GM18868 (cell line): ENCODE data around the gene E2F8.

Experiments used
- ATAC-seq: cut with Tn5 transposase; IDR thresholded peaks from one replicate; pipeline ENCODE4 v1.9.1; 2021; ENCODE audit warnings: mild to moderate bottlenecking, moderate library complexity; ENCODE audit not compliant: unreplicated experiment

Gene E2F8

GRCh38 chr11:19220903-19221724 lies 19.6 kb downstream of the E2F8 start:
- ATAC-seq: no peak

- ATAC-seq: no peak
Measured at GRCh38 chr11:19218786-19219460, 21.8 kb downstream of the E2F8 start.

DNA sequence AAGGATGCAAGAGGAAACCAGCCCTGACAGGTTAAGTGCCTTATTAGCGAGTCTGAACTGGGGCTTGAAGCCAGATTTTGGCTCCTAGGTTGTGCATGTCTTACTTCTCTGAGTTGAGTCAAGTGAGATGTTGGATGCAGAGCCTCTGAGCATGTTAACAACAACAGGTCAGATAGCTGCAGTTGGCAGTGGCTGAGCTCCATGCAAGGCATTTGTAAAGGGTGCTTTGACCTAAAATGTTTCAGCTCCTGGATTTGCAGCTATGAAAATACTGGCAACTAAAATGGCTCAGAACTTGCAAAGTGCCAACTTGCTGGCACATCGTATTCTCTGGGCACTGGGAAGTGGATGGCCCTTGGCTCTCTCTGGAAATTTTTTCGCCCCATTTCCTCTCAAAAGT lies 22.5 kb downstream of the E2F8 start:
- no peak for ATAC-seq

GRCh38 chr11:19216709-19217374 lies 23.9 kb downstream of the E2F8 start:
- no peak for ATAC-seq

DNA sequence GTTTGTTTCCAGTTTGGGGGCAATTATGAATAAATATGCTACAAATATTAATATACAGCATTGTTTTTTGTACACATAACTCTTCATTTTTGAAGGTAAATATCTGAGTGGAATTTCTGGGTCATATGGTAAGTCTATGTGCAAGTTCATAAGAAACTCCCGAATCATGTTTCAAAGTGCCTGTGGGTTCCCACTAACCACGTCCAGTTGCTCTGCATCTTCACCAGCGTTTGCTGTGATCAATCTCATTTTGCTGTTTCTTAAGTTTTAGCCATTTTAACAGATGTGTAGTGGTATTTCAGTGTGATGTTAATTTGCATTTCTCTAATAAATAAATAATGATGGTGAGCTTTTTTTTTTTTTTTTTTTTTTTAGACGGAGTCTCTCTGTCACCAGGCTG lies 24.7 kb downstream of the E2F8 start:
- no peak for ATAC-seq

DNA sequence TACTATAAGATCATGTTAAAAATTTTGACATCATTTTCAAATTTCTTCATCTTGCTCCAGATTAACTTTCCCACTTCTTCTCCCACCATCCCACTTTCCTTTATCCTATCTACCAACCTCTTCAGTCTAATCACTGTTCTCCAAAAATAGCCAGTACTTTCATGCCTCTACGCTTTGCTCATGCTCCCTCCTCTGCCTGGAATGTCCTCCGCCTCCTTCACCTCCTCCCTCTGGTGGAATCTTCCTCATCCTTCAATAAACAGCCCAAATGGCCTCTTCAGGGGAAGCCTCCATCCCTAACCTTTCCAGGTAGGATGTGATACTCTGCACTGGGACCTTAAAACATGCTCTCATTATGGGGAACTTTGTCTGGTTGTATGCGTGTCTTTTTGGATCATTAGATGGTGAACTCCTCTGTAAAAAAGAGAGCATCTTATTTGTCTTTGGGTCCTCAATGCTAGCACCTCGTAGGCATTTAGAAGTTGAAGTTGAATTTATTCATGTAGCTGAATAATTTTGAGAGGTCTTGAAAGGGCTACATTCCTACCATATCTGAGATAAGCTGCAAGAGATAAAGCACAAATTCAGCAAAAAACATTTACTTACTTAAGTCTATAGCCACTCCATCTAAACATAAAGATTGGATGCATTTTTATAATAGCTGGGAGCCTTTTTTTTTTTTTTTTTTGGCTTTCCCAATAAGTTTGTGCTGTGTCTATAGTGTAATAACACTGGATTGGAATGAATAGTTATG lies 31.0 kb downstream of the E2F8 start:
- ATAC-seq: no peak

DNA sequence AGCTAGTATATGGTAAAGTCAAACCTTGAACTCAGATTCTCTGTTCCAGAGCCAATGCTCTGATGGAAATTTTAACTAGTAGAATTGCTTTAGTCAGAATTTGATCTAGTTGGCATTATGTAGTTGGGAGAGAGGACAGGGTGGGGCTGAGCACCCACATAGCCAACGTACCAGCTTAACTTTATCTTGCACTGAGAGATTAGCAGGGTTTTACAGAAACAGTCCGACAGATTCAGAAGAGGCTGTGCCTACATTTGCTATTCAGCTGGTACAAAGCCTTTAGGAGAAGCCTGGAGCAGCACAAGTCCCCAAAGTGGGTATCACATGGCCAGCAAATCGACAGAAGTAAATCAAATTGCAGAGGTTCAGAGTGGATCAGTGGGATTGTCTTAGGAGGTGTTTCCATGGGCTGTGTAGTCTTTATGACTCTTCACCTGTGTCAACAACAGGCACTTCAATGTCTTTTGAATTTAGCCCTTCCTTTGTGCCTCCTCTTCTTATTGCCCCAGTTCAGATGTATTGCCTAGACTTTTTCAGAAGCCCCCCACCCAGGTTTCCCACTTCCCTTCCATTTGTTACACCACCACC lies 31.7 kb downstream of the E2F8 start:
- no peak for ATAC-seq

DNA sequence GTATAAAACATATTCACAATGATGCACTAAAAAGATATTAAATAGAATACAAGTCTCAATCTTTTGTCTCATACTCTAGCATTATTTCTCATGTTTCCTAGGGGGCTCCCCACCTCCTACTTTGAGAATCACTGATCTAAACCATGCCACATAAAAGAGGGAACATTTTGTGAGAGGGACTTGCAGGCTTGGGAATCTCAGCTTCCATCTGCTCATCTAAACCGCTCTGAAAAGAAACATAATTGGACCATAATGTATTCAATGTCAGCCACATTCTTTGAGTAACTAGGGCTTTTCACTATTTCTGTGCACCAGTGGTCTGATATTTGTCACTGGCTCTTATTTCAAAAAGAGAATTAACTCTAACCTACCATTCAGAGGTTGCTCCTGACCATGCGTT lies 32.6 kb downstream of the E2F8 start:
- no peak for ATAC-seq

DNA sequence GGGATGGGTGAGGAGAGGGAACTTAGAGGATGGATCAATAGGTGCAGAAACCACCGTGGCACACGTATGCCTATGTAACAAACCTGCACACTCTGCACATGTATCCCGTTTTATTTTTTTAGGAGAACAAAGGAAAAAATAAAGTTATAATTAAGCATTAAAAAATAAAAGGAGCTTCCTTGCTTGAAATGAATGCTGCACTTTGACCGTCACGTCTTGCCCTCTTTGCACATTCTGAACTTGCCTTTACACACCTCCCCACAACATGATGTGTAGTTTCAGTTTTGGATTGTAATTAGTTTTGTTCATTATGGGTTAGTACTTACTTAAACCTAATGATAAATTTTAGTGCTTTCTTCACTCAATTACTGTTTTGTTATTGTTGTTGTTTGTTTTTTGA lies 35.9 kb downstream of the E2F8 start:
- no peak for ATAC-seq

DNA sequence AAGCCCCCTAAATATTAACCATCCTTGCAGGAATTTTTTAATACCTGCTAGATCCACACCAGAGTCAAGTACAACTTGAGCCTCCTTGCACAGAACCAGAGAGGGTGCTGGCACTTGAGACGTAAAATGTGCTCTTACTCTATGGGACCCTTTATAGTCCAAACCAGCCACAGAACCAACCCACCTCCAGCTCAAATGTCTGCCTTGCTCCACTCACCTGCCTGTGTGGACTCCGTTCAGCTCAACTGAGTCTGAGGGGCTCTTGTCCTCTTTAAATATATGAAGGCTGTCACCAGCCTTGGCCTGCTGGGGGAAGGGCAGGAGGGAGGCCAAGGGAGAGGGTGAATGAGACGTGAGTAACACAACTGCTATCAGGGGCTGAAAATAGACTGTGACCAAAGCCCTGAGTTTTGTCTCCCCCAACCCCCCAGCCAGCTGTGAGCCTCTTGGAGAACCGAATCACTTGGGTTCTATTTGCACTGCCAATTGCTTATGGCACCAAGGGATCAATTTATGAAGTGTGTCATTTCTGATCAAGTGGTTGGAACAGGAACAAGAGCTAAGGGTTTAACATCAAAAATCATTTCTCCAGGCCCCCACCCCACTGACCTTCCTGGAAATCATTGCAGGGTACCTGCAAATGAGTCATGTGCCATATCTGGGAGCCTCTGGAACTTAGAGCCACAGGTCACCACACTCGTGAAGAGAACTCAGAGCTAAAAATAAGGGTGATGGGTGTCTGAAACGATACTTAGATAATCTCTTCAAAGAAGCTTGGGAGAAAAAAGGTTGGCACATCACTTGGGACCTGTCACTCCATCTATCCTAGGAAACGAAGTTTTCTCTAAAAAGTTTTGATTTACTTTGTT lies 38.8 kb downstream of the E2F8 start, which contains the start of gene CSRP3:
Gene CSRP3, minus strand, starts transcription at position 247 of the 869 bp plus-strand sequence. CDS start 9,535 bp downstream, outside the sequence.
- no peak for ATAC-seq

DNA sequence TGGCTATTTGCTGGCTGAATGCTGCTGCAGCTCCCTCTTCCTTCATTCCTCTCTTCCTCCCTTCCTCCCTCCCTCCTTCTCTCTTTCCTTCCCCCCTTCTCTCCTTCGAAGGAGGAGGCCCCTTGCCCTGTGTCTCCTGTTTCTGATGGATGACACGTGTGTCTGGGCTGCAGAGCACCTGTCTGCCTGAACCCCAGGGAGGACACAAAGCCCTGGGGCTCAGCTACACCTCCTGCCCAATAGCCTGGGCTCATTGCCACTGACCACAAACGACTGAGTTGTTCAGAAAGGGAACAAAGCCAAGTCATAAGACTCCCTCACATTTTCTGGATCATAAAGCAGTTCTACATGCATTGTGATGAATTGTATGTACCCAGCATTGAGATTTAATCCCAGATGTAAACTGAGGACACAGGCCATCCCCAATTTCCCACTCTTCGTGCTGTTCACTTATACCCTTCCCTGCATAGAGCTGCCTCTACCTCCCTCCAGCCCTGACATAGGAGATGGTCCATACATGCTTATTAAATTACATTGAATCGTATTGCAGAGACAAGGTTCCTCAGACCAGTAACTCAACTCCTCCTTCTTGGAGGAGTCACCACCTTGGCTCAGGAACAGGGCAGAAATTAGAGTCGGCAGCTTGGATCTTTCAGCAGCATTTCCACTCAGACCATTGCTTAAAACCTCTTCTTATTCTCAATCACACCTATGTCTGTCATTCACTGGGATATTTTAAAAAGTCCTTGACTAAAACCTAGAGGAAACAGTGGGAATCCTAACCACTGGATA lies 40.1 kb downstream of the E2F8 start:
- no peak for ATAC-seq

DNA sequence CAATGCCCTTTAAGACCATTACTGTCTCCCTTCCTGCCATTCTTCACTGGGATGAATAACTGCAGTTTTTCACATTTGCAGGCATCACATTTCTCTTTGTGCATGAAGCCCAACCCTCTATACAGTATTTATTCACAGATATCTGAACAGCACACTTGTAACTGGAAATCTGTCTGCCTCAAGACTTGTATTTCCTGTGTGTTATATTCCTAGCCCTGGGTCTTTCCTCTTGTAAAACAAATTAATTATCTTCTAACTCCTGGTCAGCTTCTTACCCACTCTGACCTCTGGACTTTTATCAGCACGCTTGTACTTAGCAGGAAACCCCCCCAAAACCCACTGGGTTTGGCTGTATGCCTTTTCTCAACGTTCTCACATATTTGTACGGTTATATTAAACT lies 41.0 kb downstream of the E2F8 start:
- ATAC-seq: no peak

GRCh38 chr11:19199048-19199447 lies 41.7 kb downstream of the E2F8 start:
- no peak for ATAC-seq

GRCh38 chr11:19196432-19196831 lies 44.3 kb downstream of the E2F8 start:
- ATAC-seq: no peak

DNA sequence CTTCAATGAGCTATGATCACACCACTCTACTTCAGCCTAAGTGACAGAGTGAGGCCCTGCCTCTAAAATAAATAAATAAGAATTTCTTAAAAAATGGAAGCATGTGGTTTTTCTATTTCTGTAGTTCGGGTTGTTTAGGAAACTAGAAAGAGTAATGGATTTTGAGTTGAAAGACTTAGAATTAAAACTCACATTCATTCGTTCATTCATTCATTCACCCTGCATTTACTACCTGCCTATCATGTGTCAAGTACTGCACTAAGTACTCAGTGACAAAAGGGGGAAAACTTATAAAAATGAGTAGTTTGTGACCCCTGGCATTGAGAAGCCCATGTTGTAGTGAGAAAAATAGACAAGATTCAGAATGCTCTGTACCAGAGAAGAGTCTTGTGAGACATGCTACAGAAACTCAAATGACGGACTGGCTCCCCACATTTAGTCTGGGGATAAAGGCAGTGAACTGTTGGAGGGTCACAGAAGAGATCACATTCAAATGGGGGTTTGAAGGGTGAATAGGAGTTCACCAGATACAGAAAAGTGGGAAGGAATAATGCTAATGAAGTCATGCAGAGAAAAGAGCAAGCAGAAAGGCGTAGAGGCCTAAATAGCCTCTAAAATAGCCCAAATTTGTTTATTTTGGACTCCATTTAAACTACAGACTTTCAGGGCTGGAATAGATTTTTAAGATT lies 46.0 kb downstream of the E2F8 start:
- no peak for ATAC-seq

DNA sequence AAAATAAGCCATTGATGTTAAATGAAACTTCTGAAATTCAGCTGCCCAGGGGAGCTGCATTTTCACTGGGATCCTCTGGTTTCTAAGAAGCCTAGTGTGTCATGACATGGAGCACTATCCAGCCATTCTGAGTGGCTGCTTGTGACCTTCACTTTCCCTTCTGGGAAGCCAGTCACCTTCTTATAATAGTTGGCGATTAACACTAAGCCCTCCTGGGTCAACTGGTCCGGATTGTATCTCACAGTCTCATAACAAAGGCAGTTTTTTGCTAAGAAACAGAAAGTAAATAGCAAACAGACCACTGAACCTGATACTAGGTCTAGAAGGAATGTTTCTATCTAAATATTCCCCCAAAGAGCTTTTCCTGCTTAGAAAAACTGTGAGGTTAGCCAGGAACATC lies 46.8 kb downstream of the E2F8 start:
- ATAC-seq: no peak

- no peak for ATAC-seq
Measured at GRCh38 chr11:19191530-19192169, 49.1 kb downstream of the E2F8 start.

- ATAC-seq: no peak
Measured at GRCh38 chr11:19187833-19188258, 52.9 kb downstream of the E2F8 start.
